ENCODE results near the gene DHRS4L2.
"Not testable (repeated sequence)": the region's sequence is repeated elsewhere in the genome, so short reads cannot be mapped to it uniquely, and the experiment has no call there.

The DHRS4L2 gene

GRCh38 chr14:24032727-24033418, 44.1 kb downstream of the DHRS4L2 start:
- ChIA-PET CTCF (interaction anchor here (1.3 kb wide), 1 partner anchor 17 kb away, joined by 4 read pairs; no protein-coding TSS in a partner anchor), POLR2A (no interaction called here)
- DNase-seq (ENCODE audit: extremely low spot score) = no peak
- TF ChIP-seq ELF4 (IDR thresholded peaks at IDR 0.05) = no peak
- no peak for TF ChIP-seq LEF1 (IDR thresholded peaks at IDR 0.05; ENCODE audit: borderline replicate concordance)
- no peak for TF ChIP-seq CTBP1 (IDR thresholded peaks at IDR 0.05; ENCODE audit: borderline replicate concordance)
- TF ChIP-seq HDGF (IDR thresholded peaks at IDR 0.05; ENCODE audit: borderline replicate concordance) = no peak
- no peak for TF ChIP-seq FOXM1 (IDR thresholded peaks at IDR 0.05; ENCODE audit: borderline replicate concordance)
- no peak for TF ChIP-seq ZNF384 (IDR thresholded peaks at IDR 0.05)
- TF ChIP-seq ARNT (IDR thresholded peaks at IDR 0.05) = no peak
- no peak for TF ChIP-seq SP1 (IDR thresholded peaks at IDR 0.05)
- no peak for TF ChIP-seq BHLHE40 (IDR thresholded peaks at IDR 0.05; ENCODE audit: borderline replicate concordance)
- TF ChIP-seq FOXK2 (IDR thresholded peaks at IDR 0.05) = no peak
- TF ChIP-seq FOXA1 (IDR thresholded peaks at IDR 0.05) = no peak

- not testable (repeated sequence) for DNase-seq (ENCODE audit: extremely low spot score)
- ChIA-PET POLR2A (interaction anchor here (0.6 to 1.0 kb wide), 3 partner anchors 16 to 79 kb away, joined by 3 to 5 read pairs (median 3); partner anchors contain the start of genes CARMIL3, DCAF11 and NRL), CTCF (interaction anchor here (0.8 to 1.1 kb wide), 2 partner anchors 23 to 73 kb away, joined by 3 read pairs; no protein-coding TSS in a partner anchor)
Measured at GRCh38 chr14:24035769-24036168, 47.0 kb downstream of the DHRS4L2 start.

GRCh38 chr14:24036169-24036962, 47.6 kb downstream of the DHRS4L2 start:
- ChIA-PET CTCF (interaction anchor here (0.8 to 1.1 kb wide), 2 partner anchors 22 to 72 kb away, joined by 3 read pairs; no protein-coding TSS in a partner anchor), POLR2A (interaction anchor here (0.6 to 1.0 kb wide), 3 partner anchors 15 to 78 kb away, joined by 3 to 5 read pairs (median 3); partner anchors contain the start of genes CARMIL3, DCAF11 and NRL)
- TF ChIP-seq LEF1 (IDR thresholded peaks at IDR 0.05; ENCODE audit: borderline replicate concordance) (no peak), L3MBTL2 (conservative IDR thresholded peaks at IDR 0.05) (peak; percentile 85)
- DNase-seq (ENCODE audit: extremely low spot score) = peak; percentile 71

GRCh38 chr14:24036963-24037657, 48.4 kb downstream of the DHRS4L2 start:
- CTCF ChIA-PET; DNase-seq (ENCODE audit: extremely low spot score); POLR2A ChIA-PET: not testable (repeated sequence)

- no peak for DNase-seq (ENCODE audit: extremely low spot score)
- POLR2A ChIA-PET = no interaction called here
- CTCF ChIA-PET = no interaction called here
Measured at GRCh38 chr14:24037658-24038037, 48.9 kb downstream of the DHRS4L2 start.

GRCh38 chr14:24038686-24039085, 50.0 kb downstream of the DHRS4L2 start:
- POLR2A ChIA-PET = no interaction called here
- CTCF ChIA-PET = no interaction called here
- no peak for DNase-seq (ENCODE audit: extremely low spot score)
- TF ChIP-seq L3MBTL2 (conservative IDR thresholded peaks at IDR 0.05) (no peak), SP1 (IDR thresholded peaks at IDR 0.05) (no peak), FOXM1 (IDR thresholded peaks at IDR 0.05; ENCODE audit: borderline replicate concordance) (no peak), FOXA1 (IDR thresholded peaks at IDR 0.05) (no peak), ZNF384 (IDR thresholded peaks at IDR 0.05) (no peak), CTBP1 (IDR thresholded peaks at IDR 0.05; ENCODE audit: borderline replicate concordance) (no peak), NFRKB (IDR thresholded peaks at IDR 0.05) (no peak), BHLHE40 (IDR thresholded peaks at IDR 0.05; ENCODE audit: borderline replicate concordance) (no peak), LEF1 (IDR thresholded peaks at IDR 0.05; ENCODE audit: borderline replicate concordance) (no peak), ARNT (IDR thresholded peaks at IDR 0.05) (no peak), SUZ12 (IDR thresholded peaks at IDR 0.05) (no peak), PKNOX1 (IDR thresholded peaks at IDR 0.05) (no peak), FOXK2 (IDR thresholded peaks at IDR 0.05) (no peak), TARDBP (IDR thresholded peaks at IDR 0.05) (no peak), ELF4 (IDR thresholded peaks at IDR 0.05) (no peak)

More at GRCh38 chr14:24037658-24038037, 48.9 kb downstream of the DHRS4L2 start:
- TF ChIP-seq FOXM1 (IDR thresholded peaks at IDR 0.05; ENCODE audit: borderline replicate concordance) (no peak), PKNOX1 (IDR thresholded peaks at IDR 0.05) (no peak), ARNT (IDR thresholded peaks at IDR 0.05) (no peak), L3MBTL2 (conservative IDR thresholded peaks at IDR 0.05) (no peak), ZNF384 (IDR thresholded peaks at IDR 0.05) (no peak), ELF4 (IDR thresholded peaks at IDR 0.05) (no peak), NFRKB (IDR thresholded peaks at IDR 0.05) (no peak), SUZ12 (IDR thresholded peaks at IDR 0.05) (no peak), SP1 (IDR thresholded peaks at IDR 0.05) (no peak), FOXA1 (IDR thresholded peaks at IDR 0.05) (no peak), HDGF (IDR thresholded peaks at IDR 0.05; ENCODE audit: borderline replicate concordance) (no peak), TARDBP (IDR thresholded peaks at IDR 0.05) (no peak), LEF1 (IDR thresholded peaks at IDR 0.05; ENCODE audit: borderline replicate concordance) (no peak), BHLHE40 (IDR thresholded peaks at IDR 0.05; ENCODE audit: borderline replicate concordance) (no peak), CTBP1 (IDR thresholded peaks at IDR 0.05; ENCODE audit: borderline replicate concordance) (no peak), FOXK2 (IDR thresholded peaks at IDR 0.05) (no peak)
